GM18868 (cell line): Measurements from ENCODE around the gene CXCL5.
"Not testable (repeated sequence)": the region's sequence is repeated elsewhere in the genome, so short reads cannot be mapped to it uniquely, and the experiment has no call there.

Experiments
- ATAC-seq: cut with Tn5 transposase; IDR thresholded peaks from one replicate; pipeline ENCODE4 v1.9.1; 2021; ENCODE audit warnings: mild to moderate bottlenecking, moderate library complexity; ENCODE audit not compliant: unreplicated experiment

The CXCL5 gene

GRCh38 chr4:73974352-73974751 is 24.1 kb downstream of the CXCL5 start:
- ATAC-seq: no peak

GRCh38 chr4:73970945-73971344 is 27.5 kb downstream of the CXCL5 start:
- no peak for ATAC-seq

GRCh38 chr4:73970011-73970410 is 28.5 kb downstream of the CXCL5 start:
- no peak for ATAC-seq

GRCh38 chr4:73967866-73968265 is 30.6 kb downstream of the CXCL5 start:
- ATAC-seq: no peak

- ATAC-seq: no peak
These were observed 33.4 kb downstream of the CXCL5 start for GRCh38 chr4:73964862-73965611.

GRCh38 chr4:73962724-73963123 is 35.8 kb downstream of the CXCL5 start:
- ATAC-seq: no peak

GRCh38 chr4:73959041-73959440 is 39.4 kb downstream of the CXCL5 start:
- ATAC-seq: not testable (repeated sequence)

- no peak for ATAC-seq
These were observed 46.1 kb downstream of the CXCL5 start for GRCh38 chr4:73952352-73952751.

GRCh38 chr4:73950376-73950920 is 48.0 kb downstream of the CXCL5 start:
- ATAC-seq: not testable (repeated sequence)

GRCh38 chr4:73948990-73949706 is 49.3 kb downstream of the CXCL5 start:
- ATAC-seq: no peak

GRCh38 chr4:73948291-73948690 is 50.2 kb downstream of the CXCL5 start:
- ATAC-seq: no peak

GRCh38 chr4:73947239-73947985 is 51.1 kb downstream of the CXCL5 start:
- ATAC-seq: no peak

- no peak for ATAC-seq
These were observed 52.6 kb downstream of the CXCL5 start for GRCh38 chr4:73945674-73946449.
